Thyroid gland (tissue), 4 donors: Measurements from ENCODE around the gene OCA2.

Experiments used
- POLR2A ChIP-seq, 2 donors: fragments of 450-650 bp; IDR thresholded peaks; one replicate each; pipeline ENCODE4 v1.6.1; 2017; ENCODE audit warnings: antibody characterized with exemption in 2 of 2, mild to moderate bottlenecking in 2 of 2, moderate library complexity in 1 of 2
- TF ChIP-seq, protein P1 (sequence below), 6 experiments: fragments of 200-600 bp in 3 of 6; fragments of 450-650 bp in 3 of 6; sonication (generic) in 3 of 6; IDR thresholded peaks; one replicate each; pipeline ENCODE4 v1.5.1; 2016 to 2019; ENCODE audit warnings: antibody characterized with exemption in 6 of 6, mild to moderate bottlenecking in 2 of 6, inconsistent platforms in 1 of 6, moderate library complexity in 1 of 6

DNA sequence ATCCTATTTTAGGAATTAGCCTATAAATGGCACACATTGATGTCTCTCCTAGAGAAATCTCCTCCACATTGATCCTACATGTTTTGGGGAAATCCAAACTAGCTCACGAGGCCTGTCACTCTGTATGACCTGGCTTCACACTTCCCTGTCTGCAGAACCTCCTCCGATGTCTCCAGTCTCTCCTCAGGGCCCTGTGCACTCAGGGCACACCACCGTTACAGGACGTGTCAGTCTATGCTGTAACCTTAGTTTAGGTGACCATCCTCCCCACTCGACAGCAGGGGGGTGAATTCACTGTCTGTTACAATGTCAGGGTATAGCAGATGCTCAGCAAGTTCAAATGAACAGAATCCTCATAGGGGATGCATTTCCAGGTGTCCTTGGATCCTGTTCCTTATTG is 249.1 kb downstream of the OCA2 start:
- TF ChIP-seq, protein P1, sequence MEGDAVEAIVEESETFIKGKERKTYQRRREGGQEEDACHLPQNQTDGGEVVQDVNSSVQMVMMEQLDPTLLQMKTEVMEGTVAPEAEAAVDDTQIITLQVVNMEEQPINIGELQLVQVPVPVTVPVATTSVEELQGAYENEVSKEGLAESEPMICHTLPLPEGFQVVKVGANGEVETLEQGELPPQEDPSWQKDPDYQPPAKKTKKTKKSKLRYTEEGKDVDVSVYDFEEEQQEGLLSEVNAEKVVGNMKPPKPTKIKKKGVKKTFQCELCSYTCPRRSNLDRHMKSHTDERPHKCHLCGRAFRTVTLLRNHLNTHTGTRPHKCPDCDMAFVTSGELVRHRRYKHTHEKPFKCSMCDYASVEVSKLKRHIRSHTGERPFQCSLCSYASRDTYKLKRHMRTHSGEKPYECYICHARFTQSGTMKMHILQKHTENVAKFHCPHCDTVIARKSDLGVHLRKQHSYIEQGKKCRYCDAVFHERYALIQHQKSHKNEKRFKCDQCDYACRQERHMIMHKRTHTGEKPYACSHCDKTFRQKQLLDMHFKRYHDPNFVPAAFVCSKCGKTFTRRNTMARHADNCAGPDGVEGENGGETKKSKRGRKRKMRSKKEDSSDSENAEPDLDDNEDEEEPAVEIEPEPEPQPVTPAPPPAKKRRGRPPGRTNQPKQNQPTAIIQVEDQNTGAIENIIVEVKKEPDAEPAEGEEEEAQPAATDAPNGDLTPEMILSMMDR (IDR thresholded peaks at IDR 0.05) = no peak
- no peak for TF ChIP-seq POLR2A (IDR thresholded peaks at IDR 0.05)
